Loucy (cell line): ENCODE results near the gene TMIE.

Source experiments
- H2AFZ ChIP-seq: fragments of 200-600 bp; sonication (generic); 2 replicates; pipeline ENCODE4 v1.6.0; 2016; ENCODE audit warnings: antibody characterized with exemption, mild to moderate bottlenecking, low read length, moderate library complexity
- H3F3A ChIP-seq: fragments of 200-600 bp; 2 replicates; pipeline ENCODE4 v1.6.0; 2016; ENCODE audit warnings: antibody characterized with exemption, low read depth, mild to moderate bottlenecking
- H3K27me3 ChIP-seq: fragments of 200-600 bp; sonication (generic); 2 replicates; pipeline ENCODE4 v1.6.1; 2014; ENCODE audit warnings: low read length, mild to moderate bottlenecking; ENCODE audit not compliant: insufficient read depth, poor library complexity, severe bottlenecking
- H3K36me3 ChIP-seq: fragments of 200-600 bp; sonication (generic); 2 replicates; pipeline ENCODE4 v1.6.1; 2016; ENCODE audit warnings: low read length; ENCODE audit not compliant: insufficient read depth
- H3K4me1 ChIP-seq: fragments of 200-600 bp; sonication (generic); 2 replicates; pipeline ENCODE4 v1.5.1; 2014; ENCODE audit warnings: low read length, mild to moderate bottlenecking; ENCODE audit not compliant: insufficient read depth, poor library complexity, severe bottlenecking
- H3K4me2 ChIP-seq: fragments of 200-600 bp; sonication (generic); 2 replicates; pipeline ENCODE4 v1.6.0; 2014; ENCODE audit warnings: antibody characterized with exemption, low read length, low read depth, mild to moderate bottlenecking; ENCODE audit not compliant: poor library complexity, severe bottlenecking
- H3K4me3 ChIP-seq: fragments of 200-600 bp; sonication (generic); 2 replicates; pipeline ENCODE4 v1.5.1; 2014; ENCODE audit warnings: low read length, mild to moderate bottlenecking, mixed read lengths; ENCODE audit not compliant: poor library complexity, severe bottlenecking
- H3K79me2 ChIP-seq: fragments of 200-600 bp; sonication (generic); 2 replicates; pipeline ENCODE4 v1.6.1; 2014; ENCODE audit warnings: low read length; ENCODE audit not compliant: insufficient read depth
- H3K9ac ChIP-seq: fragments of 200-600 bp; sonication (generic); 2 replicates; pipeline ENCODE4 v1.6.0; 2014; ENCODE audit warnings: mild to moderate bottlenecking, low read depth, low read length, moderate library complexity; ENCODE audit not compliant: poor library complexity, severe bottlenecking
- H3K9me2 ChIP-seq: fragments of 200-600 bp; sonication (generic); replicated peaks from 2 replicates; pipeline ENCODE4 v1.6.1; 2016; ENCODE audit warnings: low read depth, low read length, mixed read lengths
- H3K9me3 ChIP-seq: fragments of 200-600 bp; sonication (generic); 2 replicates; pipeline ENCODE4 v1.6.1; 2014; ENCODE audit warnings: mild to moderate bottlenecking, antibody characterized with exemption, low read length, low read depth; ENCODE audit not compliant: insufficient read depth
- H4K20me1 ChIP-seq: fragments of 200-600 bp; sonication (generic); 2 replicates; pipeline ENCODE4 v1.6.0; 2014; ENCODE audit warnings: antibody characterized with exemption, low read length, mild to moderate bottlenecking; ENCODE audit not compliant: insufficient read depth, poor library complexity, severe bottlenecking
- EZH2phosphoT487 ChIP-seq: fragments of 200-600 bp; IDR thresholded peaks from 2 replicates; pipeline ENCODE4 v1.6.1; 2018; ENCODE audit warnings: antibody characterized with exemption, mild to moderate bottlenecking, moderate library complexity, borderline replicate concordance
- TF ChIP-seq, protein P1 (sequence below): fragments of 200-600 bp; sonication (generic); conservative IDR thresholded peaks from 2 replicates; pipeline ENCODE4 v1.5.1; 2014; ENCODE audit warnings: mild to moderate bottlenecking, antibody characterized with exemption, low read length

TMIE gene

DNA sequence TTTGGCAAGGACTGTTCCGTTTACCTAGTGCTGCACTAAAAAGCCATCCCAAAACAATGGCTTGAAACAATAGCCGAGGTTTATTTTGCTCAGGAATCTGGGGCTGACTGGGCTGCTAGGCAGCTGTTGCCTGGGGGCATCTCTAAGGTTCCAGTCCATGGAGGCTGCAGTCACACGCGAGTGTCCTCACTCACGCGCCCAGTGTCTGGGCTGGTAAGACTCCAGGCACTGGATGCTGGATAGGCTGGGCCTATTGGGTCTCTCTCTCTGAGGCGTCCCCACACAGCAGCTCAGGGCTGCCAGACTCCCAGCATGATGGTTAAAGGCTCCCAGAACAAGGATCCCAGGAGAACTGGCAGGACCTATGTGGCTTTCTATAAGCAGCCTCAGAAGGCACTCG, 41.9 kb upstream of the TMIE start:
- Histone ChIP-seq H3K79me2 (no peaks in the 10 kb centered on the region), H3K4me1 (peaks cover 4% of the 10 kb centered on the region), H3F3A (no peaks in the 10 kb centered on the region), H3K27me3 (no peaks in the 10 kb centered on the region), H4K20me1 (no peaks in the 10 kb centered on the region), H2AFZ (no peak overlapping the region), H3K9me2 (no peaks in the 10 kb centered on the region), H3K9me3 (no peaks in the 10 kb centered on the region), H3K4me2 (no peak overlapping the region), H3K36me3 (no peaks in the 10 kb centered on the region), H3K9ac (no peak overlapping the region), H3K4me3 (no peak overlapping the region)
- TF ChIP-seq, protein P1, sequence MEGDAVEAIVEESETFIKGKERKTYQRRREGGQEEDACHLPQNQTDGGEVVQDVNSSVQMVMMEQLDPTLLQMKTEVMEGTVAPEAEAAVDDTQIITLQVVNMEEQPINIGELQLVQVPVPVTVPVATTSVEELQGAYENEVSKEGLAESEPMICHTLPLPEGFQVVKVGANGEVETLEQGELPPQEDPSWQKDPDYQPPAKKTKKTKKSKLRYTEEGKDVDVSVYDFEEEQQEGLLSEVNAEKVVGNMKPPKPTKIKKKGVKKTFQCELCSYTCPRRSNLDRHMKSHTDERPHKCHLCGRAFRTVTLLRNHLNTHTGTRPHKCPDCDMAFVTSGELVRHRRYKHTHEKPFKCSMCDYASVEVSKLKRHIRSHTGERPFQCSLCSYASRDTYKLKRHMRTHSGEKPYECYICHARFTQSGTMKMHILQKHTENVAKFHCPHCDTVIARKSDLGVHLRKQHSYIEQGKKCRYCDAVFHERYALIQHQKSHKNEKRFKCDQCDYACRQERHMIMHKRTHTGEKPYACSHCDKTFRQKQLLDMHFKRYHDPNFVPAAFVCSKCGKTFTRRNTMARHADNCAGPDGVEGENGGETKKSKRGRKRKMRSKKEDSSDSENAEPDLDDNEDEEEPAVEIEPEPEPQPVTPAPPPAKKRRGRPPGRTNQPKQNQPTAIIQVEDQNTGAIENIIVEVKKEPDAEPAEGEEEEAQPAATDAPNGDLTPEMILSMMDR = no peak
- no peak for TF ChIP-seq EZH2phosphoT487

- H3K4me3 ChIP-seq = no peak overlapping the region
- no peak overlapping the region for H2AFZ ChIP-seq
- H3K9ac ChIP-seq = no peak overlapping the region
- TF ChIP-seq, protein P1 = no peak
- peaks cover 4% of the 10 kb centered on the region for H3K4me1 ChIP-seq
- no peaks in the 10 kb centered on the region for H4K20me1 ChIP-seq
- no peaks in the 10 kb centered on the region for H3K9me2 ChIP-seq
- H3K9me3 ChIP-seq = no peaks in the 10 kb centered on the region
- no peaks in the 10 kb centered on the region for H3K79me2 ChIP-seq
- H3K36me3 ChIP-seq = no peaks in the 10 kb centered on the region
- H3K4me2 ChIP-seq = no peak overlapping the region
- no peaks in the 10 kb centered on the region for H3K27me3 ChIP-seq
- no peaks in the 10 kb centered on the region for H3F3A ChIP-seq
These were observed 41.2 kb upstream of the TMIE start for GRCh38 chr3:46660003-46660402.

DNA sequence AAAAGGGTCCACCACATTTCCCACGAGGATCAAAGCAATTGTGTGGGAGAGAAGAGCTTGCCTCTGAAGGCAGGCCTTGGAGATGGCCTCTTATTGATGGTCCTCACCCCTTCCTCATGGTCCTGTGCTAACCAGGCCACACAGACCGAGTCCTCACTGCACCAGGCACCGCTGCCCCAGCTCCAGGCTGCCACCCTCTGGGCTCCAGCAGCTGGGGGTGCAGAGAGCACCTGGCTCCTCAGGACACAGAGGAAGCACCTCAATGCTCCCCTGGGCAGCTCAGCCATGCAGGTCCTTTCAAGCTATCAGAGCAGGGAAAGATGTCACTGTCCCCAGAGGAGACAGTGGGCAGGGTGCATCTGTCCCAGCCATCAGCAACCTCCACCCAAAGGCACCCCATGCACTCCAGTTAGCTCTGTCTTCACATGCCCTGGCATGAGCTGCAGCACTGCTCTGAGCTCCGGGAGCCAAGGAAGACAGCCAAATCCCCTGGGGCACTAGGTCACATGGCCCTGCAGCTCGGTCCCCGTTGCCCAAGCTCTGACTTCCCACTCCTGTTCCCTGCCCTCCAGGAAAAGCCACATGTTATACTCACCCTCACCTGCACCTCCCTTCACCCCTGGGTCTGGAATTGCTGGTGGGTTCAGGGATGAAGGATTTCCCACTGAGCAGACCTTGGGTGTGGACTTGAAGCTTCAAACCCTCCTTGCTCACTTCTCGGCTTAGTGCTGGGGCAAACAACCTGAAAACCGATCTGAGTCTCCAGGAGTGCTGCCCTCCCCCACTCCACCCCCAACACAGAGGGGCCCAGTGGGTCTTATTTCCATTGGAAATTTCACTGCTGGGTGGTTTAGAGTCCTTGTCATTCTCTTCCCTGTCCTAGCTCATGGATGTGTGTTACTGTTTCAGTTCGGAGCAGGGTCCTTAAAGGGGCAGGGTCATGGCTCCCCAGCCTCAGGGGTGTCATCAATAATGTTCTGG, 40.4 kb upstream of the TMIE start:
- Histone ChIP-seq H2AFZ (no peak overlapping the region), H3K9me2 (no peaks in the 10 kb centered on the region), H4K20me1 (no peaks in the 10 kb centered on the region), H3K4me1 (peaks cover 4% of the 10 kb centered on the region), H3K4me3 (no peak overlapping the region), H3K79me2 (no peaks in the 10 kb centered on the region), H3K9me3 (no peaks in the 10 kb centered on the region), H3K9ac (no peak overlapping the region), H3K27me3 (no peaks in the 10 kb centered on the region), H3K36me3 (no peaks in the 10 kb centered on the region), H3K4me2 (no peak overlapping the region), H3F3A (no peaks in the 10 kb centered on the region)
- no peak for TF ChIP-seq EZH2phosphoT487
